Mesenchymal stem cell (in vitro differentiated cells and primary cell): ENCODE data around the gene SRSF11.
A peak's percentile ranks its signal among the peaks of the same experiment; 100 is the strongest.

Experiments
- DNase-seq: peaks from one replicate; pipeline ENCODE4 v3.0.0-alpha.2; 2013
- H2AFZ ChIP-seq: one replicate; pipeline ENCODE4 v1.6.1; 2013; ENCODE audit warnings: low read depth, mild to moderate bottlenecking, control low read depth, inconsistent platforms, low read length, moderate library complexity
- H2AK5ac ChIP-seq: 2 replicates; pipeline ENCODE4 v1.6.1; 2013; ENCODE audit warnings: low read length, moderate library complexity, mild to moderate bottlenecking, inconsistent platforms; ENCODE audit not compliant: severe bottlenecking
- H2BK120ac ChIP-seq: one replicate; pipeline ENCODE4 v1.6.1; 2013; ENCODE audit warnings: low read depth, mild to moderate bottlenecking, inconsistent platforms, low read length, moderate library complexity
- H2BK12ac ChIP-seq, 2 experiments: one replicate each; pipeline ENCODE4 v1.6.1; 2013; ENCODE audit warnings: inconsistent platforms in 2 of 2, low read length in 2 of 2, mild to moderate bottlenecking in 2 of 2, moderate library complexity in 2 of 2, control low read depth in 1 of 2
- H2BK15ac ChIP-seq: one replicate; pipeline ENCODE4 v1.6.1; 2013; ENCODE audit warnings: mild to moderate bottlenecking, low read depth, inconsistent platforms; ENCODE audit not compliant: poor library complexity, severe bottlenecking
- H2BK5ac ChIP-seq: 2 replicates; pipeline ENCODE4 v1.6.1; 2013; ENCODE audit warnings: low read depth, mild to moderate bottlenecking, low read length, control low read depth, inconsistent platforms; ENCODE audit not compliant: poor library complexity, severe bottlenecking
- H3K14ac ChIP-seq, 2 experiments: one replicate each; pipeline ENCODE4 v1.6.1; 2013; ENCODE audit warnings: inconsistent platforms in 2 of 2, low read length in 2 of 2, control low read depth in 1 of 2, mild to moderate bottlenecking in 1 of 2, moderate library complexity in 1 of 2
- H3K18ac ChIP-seq, 2 experiments: one replicate each; pipeline ENCODE4 v1.6.1; 2013; ENCODE audit warnings: inconsistent platforms in 2 of 2, low read length in 2 of 2, control low read depth in 1 of 2, low read depth in 1 of 2, mild to moderate bottlenecking in 1 of 2
- H3K23ac ChIP-seq, 2 experiments: one replicate each; pipeline ENCODE4 v1.6.1; 2013; ENCODE audit warnings: inconsistent platforms in 2 of 2, low read length in 2 of 2, mild to moderate bottlenecking in 2 of 2, moderate library complexity in 2 of 2, control low read depth in 1 of 2
- H3K27ac ChIP-seq: 2 replicates; pipeline ENCODE4 v1.5.1; 2013; ENCODE audit warnings: mild to moderate bottlenecking, moderate library complexity, low read length, control low read depth, inconsistent platforms; ENCODE audit not compliant: poor library complexity, severe bottlenecking
- H3K27me3 ChIP-seq, 2 experiments: 2 replicates each; pipeline versions ENCODE4 v1.6.1 to v1.7.0; 2013; ENCODE audit warnings: low read length in 2 of 2, mild to moderate bottlenecking in 2 of 2, moderate library complexity in 2 of 2, control low read depth in 1 of 2, inconsistent platforms in 1 of 2; ENCODE audit not compliant: control insufficient read depth in 1 of 2, insufficient read depth in 1 of 2
- H3K36me3 ChIP-seq, 2 experiments: 2 replicates each; pipeline versions ENCODE4 v1.6.1 to v1.7.0; 2013; ENCODE audit warnings: low read length in 2 of 2, control low read depth in 1 of 2, inconsistent platforms in 1 of 2, low read depth in 1 of 2, mild to moderate bottlenecking in 1 of 2; ENCODE audit not compliant: insufficient read depth in 2 of 2, control insufficient read depth in 1 of 2
- H3K4ac ChIP-seq, 2 experiments: one replicate each; pipeline ENCODE4 v1.6.1; 2013; ENCODE audit warnings: inconsistent platforms in 2 of 2, low read length in 2 of 2, mild to moderate bottlenecking in 2 of 2, moderate library complexity in 2 of 2, control low read depth in 1 of 2, low read depth in 1 of 2
- H3K4me1 ChIP-seq: 2 replicates; pipeline ENCODE4 v1.6.1; 2013; ENCODE audit warnings: low read depth, low read length, control low read depth; ENCODE audit not compliant: control insufficient read depth, insufficient read depth
- H3K4me2 ChIP-seq: 2 replicates; pipeline ENCODE4 v1.6.1; 2013; ENCODE audit warnings: low read length, mild to moderate bottlenecking, inconsistent platforms; ENCODE audit not compliant: poor library complexity, severe bottlenecking
- H3K4me3 ChIP-seq, 2 experiments: 2 replicates each; pipeline versions ENCODE4 v1.5.1 to v1.7.0; 2013; ENCODE audit warnings: low read length in 2 of 2, mild to moderate bottlenecking in 2 of 2, control low read depth in 1 of 2, low read depth in 1 of 2; ENCODE audit not compliant: insufficient read depth in 1 of 2
- H3K79me1 ChIP-seq: replicated peaks from 2 replicates; pipeline ENCODE4 v1.6.1; 2013; ENCODE audit warnings: mild to moderate bottlenecking, control low read depth, low read length, inconsistent platforms; ENCODE audit not compliant: poor library complexity, severe bottlenecking
- H3K9ac ChIP-seq: 2 replicates; pipeline ENCODE4 v1.7.0; 2013; ENCODE audit warnings: mild to moderate bottlenecking, low read length, moderate library complexity
- H3K9me3 ChIP-seq: 2 replicates; pipeline ENCODE4 v1.7.0; 2013; ENCODE audit warnings: mild to moderate bottlenecking, low read length; ENCODE audit not compliant: control insufficient read depth
- H4K8ac ChIP-seq: one replicate; pipeline ENCODE4 v1.6.1; 2013; ENCODE audit warnings: inconsistent platforms, mild to moderate bottlenecking, low read length, moderate library complexity
- H4K91ac ChIP-seq: one replicate; pipeline ENCODE4 v1.6.1; 2013; ENCODE audit warnings: mild to moderate bottlenecking, low read length, inconsistent platforms
- WGBS: methylation state at CpG from one replicate; pipeline ENCODE4 v1.1.7; 2013; ENCODE audit warnings: mixed read lengths; 5-methylcytosine and 5-hydroxymethylcytosine counted together

Gene SRSF11

GRCh38 chr1:70211541-70211940 is 9.6 kb upstream of the SRSF11 start:
- Histone ChIP-seq H3K18ac (no peak overlapping the region), H3K4me1 (peaks cover 7% of the 10 kb centered on the region), H3K4me2 (no peak overlapping the region), H3K4me3 (no peak overlapping the region), H3K4ac (no peak overlapping the region), H2BK15ac (no peak overlapping the region), H2BK5ac (no peak overlapping the region), H3K23ac (no peak overlapping the region), H3K27ac (no peak overlapping the region), H3K79me1 (no peaks in the 10 kb centered on the region), H3K27me3 (no peaks in the 10 kb centered on the region), H4K8ac (no peak overlapping the region), H2AFZ (no peak overlapping the region), H3K9ac (peak overlapping the region; percentile 53), H3K9me3 (no peaks in the 10 kb centered on the region), H4K91ac (no peak overlapping the region), H3K36me3 (peaks cover 20 to 45% of the 10 kb centered on the region in 2 experiments), H2BK120ac (no peak overlapping the region), H2BK12ac (no peak overlapping the region), H2AK5ac (no peak overlapping the region), H3K14ac (no peak overlapping the region)
- DNase-seq: no peak

GRCh38 chr1:70220015-70220414 is 1.2 kb upstream of the SRSF11 start:
- no peak overlapping the region for H3K9ac ChIP-seq
- no peaks in the 10 kb centered on the region for H3K9me3 ChIP-seq
- WGBS: 92% methylated on average over 2 of the region's 2 CpGs
- peaks cover 10 to 58% of the 10 kb centered on the region in 2 experiments for H3K36me3 ChIP-seq
- H3K23ac ChIP-seq: no peak overlapping the region
- no peak overlapping the region for H3K4me2 ChIP-seq
- H2BK15ac ChIP-seq: no peak overlapping the region
- H2BK5ac ChIP-seq: no peak overlapping the region
- no peak overlapping the region for H3K14ac ChIP-seq
- no peaks in the 10 kb centered on the region for H3K27me3 ChIP-seq
- H3K79me1 ChIP-seq: no peaks in the 10 kb centered on the region
- no peak overlapping the region for H3K27ac ChIP-seq
- DNase-seq: no peak
- no peak overlapping the region for H2AK5ac ChIP-seq
- no peak overlapping the region for H4K8ac ChIP-seq
- no peak overlapping the region for H2BK120ac ChIP-seq
- no peak overlapping the region for H4K91ac ChIP-seq
- no peak overlapping the region for H2AFZ ChIP-seq
- no peak overlapping the region for H3K4ac ChIP-seq
- H3K18ac ChIP-seq: no peak overlapping the region
- no peak overlapping the region for H2BK12ac ChIP-seq
- peaks cover 2% of the 10 kb centered on the region for H3K4me1 ChIP-seq
- H3K4me3 ChIP-seq: no peak overlapping the region

- no peak overlapping the region for H2BK12ac ChIP-seq
- no peak overlapping the region for H2BK120ac ChIP-seq
- H3K27ac ChIP-seq: peak overlapping the region; percentile 53
- no peak overlapping the region for H3K4ac ChIP-seq
- H3K18ac ChIP-seq: no peak overlapping the region
- peaks cover 2% of the 10 kb centered on the region for H3K4me1 ChIP-seq
- H2AK5ac ChIP-seq: no peak overlapping the region
- H3K9ac ChIP-seq: peak overlapping the region; percentile 100
- no peak overlapping the region for H4K91ac ChIP-seq
- WGBS: 59% methylated on average over 14 of the region's 17 CpGs
- peak overlapping the region; percentile 29 for H3K4me2 ChIP-seq
- H3K23ac ChIP-seq: no peak overlapping the region
- H3K14ac ChIP-seq: no peak overlapping the region
- H4K8ac ChIP-seq: no peak overlapping the region
- no peak overlapping the region for H2AFZ ChIP-seq
- no peak for DNase-seq
- no peak overlapping the region for H2BK5ac ChIP-seq
- H3K4me3 ChIP-seq: peak overlapping the region in 1 of 2 experiments; percentile 89
- H3K27me3 ChIP-seq: no peaks in the 10 kb centered on the region
- H3K36me3 ChIP-seq: peaks cover 8 to 58% of the 10 kb centered on the region in 2 experiments
- H3K9me3 ChIP-seq: no peaks in the 10 kb centered on the region
- no peak overlapping the region for H2BK15ac ChIP-seq
- H3K79me1 ChIP-seq: no peaks in the 10 kb centered on the region
Observed at GRCh38 chr1:70220517-70221237, 503 bp upstream of the SRSF11 start.

GRCh38 chr1:70222716-70223235 is 1.6 kb downstream of the SRSF11 start:
- Histone ChIP-seq H3K27me3 (no peaks in the 10 kb centered on the region), H3K14ac (no peak overlapping the region), H2BK15ac (no peak overlapping the region), H4K91ac (no peak overlapping the region), H3K4me1 (peaks cover 3% of the 10 kb centered on the region), H2BK12ac (no peak overlapping the region), H3K79me1 (no peaks in the 10 kb centered on the region), H2AK5ac (no peak overlapping the region), H3K4me2 (no peak overlapping the region), H2AFZ (no peak overlapping the region), H3K4ac (no peak overlapping the region), H2BK120ac (no peak overlapping the region), H3K9me3 (no peaks in the 10 kb centered on the region), H4K8ac (no peak overlapping the region), H3K27ac (no peak overlapping the region), H3K36me3 (peaks cover 2 to 58% of the 10 kb centered on the region in 2 experiments), H3K23ac (no peak overlapping the region), H3K18ac (no peak overlapping the region), H3K9ac (peak overlapping the region; percentile 100), H3K4me3 (peak overlapping the region in 1 of 2 experiments; percentile 89), H2BK5ac (no peak overlapping the region)
- peak; percentile 10 for DNase-seq
- WGBS: 43% methylated on average over 1 of the region's 3 CpGs
